Kidney tubule cell (primary cell): ENCODE measurements around the gene LRMDA.
A peak's percentile ranks its signal among the peaks of the same experiment; 100 is the strongest.

ENCODE experiments used
- DNase-seq: peaks from one replicate; pipeline ENCODE4 v3.0.0-alpha.2; 2018; ENCODE audit warnings: low spot score

LRMDA gene

DNA sequence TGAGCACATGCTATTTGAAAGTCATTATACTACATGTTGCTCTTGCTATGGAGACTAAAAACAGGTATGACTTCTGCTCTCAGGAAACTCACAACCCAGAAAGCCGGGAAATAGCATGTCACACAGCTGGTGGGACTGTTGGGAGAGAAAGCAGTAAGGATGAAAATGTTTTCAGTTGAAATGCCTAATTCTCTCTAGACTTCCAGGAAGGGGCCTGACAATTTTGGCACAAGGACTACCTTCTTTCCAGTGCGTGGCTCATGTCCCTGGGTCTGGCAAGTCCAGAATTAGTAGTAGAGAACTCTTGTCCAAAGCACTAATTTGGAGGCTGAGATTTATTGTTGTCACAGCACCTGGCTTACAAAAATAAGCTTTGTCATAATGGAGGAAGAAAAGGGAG, 567.6 kb downstream of the LRMDA start:
- no peak for DNase-seq

DNA sequence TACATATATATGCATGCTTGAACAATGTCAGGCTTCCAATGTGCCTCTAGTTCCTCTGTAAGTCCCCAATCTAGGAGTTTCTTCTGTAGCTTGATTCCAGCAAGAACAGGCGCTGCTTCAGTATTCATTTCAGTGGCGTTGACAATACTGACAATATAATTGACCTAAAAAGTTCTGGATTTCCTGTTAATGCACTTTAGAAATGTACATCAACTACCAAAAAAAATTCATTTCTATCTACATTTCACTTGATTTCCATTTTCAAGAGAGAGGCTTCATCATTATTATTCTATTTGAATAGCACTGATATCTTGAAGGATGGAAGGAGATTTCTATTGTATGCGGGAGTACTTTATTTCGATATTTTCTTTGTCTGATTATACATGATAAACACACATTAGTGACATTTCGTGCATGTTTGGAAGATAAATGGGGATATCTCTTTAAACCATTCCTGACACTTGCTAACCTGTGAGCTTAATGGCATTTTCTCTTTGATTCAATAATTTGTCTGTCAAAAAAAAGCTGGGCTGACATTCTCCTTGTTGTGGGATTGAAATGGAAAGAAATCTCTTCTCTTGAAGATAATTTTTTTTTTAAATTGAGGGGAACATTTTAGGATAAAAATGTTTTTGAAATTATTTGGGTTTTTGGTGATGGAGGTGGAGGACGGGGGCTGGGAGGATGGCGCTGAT, 568.2 kb downstream of the LRMDA start:
- DNase-seq = no peak

DNA sequence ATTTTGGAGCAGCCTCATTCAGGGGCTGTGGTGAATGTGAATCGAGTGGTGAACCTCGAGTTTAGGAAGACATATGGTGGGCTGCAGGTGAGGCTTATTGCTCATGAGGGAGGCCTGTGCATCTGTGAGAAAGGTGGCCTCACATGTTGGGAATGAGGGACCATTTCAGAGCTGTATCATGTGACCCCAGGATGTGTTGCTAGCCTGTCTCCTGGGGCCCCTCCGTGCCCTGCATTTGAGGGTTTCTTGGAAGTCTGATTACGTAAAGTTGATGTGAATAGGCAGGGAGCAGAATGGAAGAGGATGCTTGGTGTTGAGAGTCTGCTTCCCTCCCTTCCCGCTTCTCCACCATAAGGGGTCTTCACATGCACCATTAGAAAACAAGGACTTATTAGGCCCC, 569.1 kb downstream of the LRMDA start:
- DNase-seq = no peak

DNA sequence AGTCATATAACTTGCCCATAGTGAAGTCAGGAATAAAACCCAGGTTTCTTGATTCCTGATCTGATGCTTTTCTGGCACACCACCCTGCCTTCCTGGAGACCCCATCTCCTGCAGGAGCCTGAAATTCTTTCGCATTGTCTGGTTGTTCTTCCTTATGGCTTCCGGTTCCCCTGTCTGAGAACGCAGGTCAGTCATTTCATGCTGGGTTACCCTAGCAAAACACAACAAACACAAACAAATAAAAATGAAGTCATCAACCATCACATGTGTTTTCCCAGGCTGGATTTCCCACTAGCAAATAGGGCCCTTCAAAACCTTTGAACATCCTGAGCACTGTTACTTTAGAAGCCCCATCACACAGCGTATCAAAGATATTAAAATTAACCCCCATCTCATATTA, 569.6 kb downstream of the LRMDA start:
- no peak for DNase-seq

DNA sequence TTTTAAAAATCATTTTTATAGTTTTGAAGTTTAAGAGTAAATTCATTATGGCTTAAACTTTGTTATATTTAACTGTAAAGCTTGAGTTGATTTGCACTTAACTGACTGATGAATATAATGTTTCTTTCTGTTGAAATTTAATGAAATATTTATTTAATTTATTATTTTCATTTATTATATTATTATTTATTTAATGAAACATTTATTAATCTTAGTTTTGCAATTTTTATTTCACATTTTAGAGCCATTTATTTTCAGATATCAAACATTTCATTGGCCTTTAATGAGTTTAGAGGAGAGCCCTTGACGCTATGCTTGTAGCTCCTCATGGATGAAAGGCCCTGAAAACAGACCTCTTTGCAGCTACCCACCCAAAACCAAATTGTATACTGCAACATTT, 570.0 kb downstream of the LRMDA start:
- DNase-seq = no peak

- DNase-seq = no peak
Measured at GRCh38 chr10:76002262-76002854, 570.9 kb downstream of the LRMDA start.

GRCh38 chr10:76007667-76008181, 576.3 kb downstream of the LRMDA start:
- DNase-seq = no peak

- DNase-seq = no peak
Measured at GRCh38 chr10:76009531-76009930, 578.1 kb downstream of the LRMDA start.

- DNase-seq = no peak
Measured at GRCh38 chr10:76010703-76011102, 579.3 kb downstream of the LRMDA start.

DNA sequence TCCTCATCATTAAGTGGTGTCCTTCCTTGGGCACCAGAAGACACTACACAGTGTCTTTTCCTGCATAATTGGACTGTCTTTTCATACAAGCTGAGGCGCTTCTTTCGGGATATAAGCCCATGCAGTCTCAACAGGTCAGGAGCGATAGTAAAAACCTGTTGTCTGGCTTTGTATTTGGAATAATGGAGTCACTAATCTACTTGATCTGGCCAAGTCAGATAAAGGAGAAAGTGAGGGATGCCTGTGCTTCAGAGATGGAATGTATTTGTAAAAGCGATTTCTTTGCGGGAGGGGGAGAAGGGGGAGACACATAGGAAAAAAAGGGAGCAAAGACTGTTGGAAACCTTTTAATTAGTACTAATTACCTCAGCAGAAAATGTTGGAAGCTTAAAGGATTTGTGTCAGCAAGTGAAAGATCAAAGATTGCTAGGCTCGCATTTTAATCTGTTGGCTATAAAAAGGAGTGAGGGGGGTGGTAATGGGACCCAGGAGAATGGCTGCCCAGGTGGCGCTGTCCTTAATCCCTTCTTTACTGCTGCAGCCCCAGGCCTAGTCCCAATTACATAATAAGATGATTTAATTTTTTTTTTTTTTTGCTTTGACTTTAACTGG, 581.4 kb downstream of the LRMDA start:
- DNase-seq = no peak

DNA sequence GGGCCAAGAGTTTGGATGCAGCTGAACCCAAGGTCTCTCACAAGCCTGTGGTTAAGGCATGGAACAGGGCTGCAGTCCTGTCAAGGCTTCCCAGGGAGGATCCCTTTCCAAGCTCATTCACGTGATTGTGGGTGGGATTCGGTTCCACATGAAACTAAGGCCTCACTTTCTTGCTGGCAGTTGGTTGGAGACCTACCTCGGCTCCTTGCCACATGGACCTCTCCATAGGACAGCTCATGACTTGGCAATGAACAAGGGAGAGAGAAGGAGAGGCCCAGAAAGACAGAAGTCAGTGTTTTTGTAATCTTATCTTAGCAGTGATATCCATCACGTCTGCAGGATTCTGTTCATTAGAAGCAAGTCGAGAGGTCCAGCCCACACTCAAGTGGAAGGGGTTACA, 583.8 kb downstream of the LRMDA start:
- DNase-seq = no peak

GRCh38 chr10:76017026-76017732, 585.8 kb downstream of the LRMDA start:
- no peak for DNase-seq

GRCh38 chr10:76017733-76018433, 586.5 kb downstream of the LRMDA start:
- DNase-seq = no peak

DNA sequence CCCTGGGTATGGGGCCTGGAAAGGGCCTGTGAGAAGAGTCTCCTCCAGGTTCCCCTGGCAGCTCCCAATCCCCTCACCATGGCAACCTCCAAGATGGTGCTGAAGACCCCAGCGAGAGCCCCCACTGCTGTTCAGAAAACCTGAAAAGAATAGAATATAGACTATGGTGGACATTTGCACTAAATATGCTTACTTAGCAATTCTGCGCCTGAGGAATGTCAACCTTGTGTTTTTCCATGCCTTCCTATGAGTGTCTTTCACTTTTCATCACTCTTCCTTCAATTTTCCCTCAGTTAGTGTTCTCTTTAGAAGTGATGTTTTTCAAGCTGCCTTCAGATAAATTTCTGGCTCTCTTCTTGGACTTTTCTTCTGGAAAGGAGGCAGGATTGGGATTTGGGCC, 589.2 kb downstream of the LRMDA start:
- no peak for DNase-seq

DNA sequence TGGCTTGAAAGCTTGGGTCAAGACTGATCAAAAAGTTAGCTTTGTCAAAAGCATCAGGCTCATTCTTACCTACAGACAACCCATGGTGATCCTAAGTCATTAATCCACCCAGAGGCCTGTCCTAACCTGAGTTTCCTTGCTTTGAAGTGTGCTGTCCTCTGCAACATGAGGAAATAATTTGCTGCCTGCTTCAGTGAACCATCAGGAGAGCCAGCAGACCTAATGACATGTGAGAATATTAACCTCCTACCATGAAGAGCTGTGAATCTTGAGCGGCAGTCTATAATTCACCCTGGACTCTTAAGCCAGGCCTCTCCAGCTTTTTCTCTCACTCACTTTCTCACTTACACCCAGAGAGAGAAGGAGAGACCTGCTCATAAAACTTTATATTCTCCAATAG, 590.0 kb downstream of the LRMDA start:
- no peak for DNase-seq

GRCh38 chr10:76022366-76022765, 590.9 kb downstream of the LRMDA start:
- no peak for DNase-seq

GRCh38 chr10:76023007-76023406, 591.6 kb downstream of the LRMDA start:
- DNase-seq = no peak

- no peak for DNase-seq
Measured at GRCh38 chr10:76024460-76025123, 593.2 kb downstream of the LRMDA start.

DNA sequence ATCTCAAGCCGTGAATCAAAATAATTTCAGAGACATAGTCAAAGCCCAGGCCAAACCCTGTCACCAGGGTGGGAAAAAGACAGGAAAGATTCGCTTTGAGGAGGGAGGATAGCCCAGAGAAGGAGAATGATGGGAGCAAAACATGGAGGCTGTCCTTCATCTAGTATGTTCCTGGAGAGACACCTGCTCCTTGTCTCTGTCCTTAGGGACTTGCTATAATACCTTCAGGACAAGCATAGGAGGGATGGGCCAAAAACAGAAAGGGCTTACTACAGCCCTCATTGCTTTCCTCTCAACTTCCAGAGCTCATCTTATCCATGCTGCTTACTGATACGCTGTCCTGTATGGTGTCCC, 593.7 kb downstream of the LRMDA start:
- no peak for DNase-seq

DNA sequence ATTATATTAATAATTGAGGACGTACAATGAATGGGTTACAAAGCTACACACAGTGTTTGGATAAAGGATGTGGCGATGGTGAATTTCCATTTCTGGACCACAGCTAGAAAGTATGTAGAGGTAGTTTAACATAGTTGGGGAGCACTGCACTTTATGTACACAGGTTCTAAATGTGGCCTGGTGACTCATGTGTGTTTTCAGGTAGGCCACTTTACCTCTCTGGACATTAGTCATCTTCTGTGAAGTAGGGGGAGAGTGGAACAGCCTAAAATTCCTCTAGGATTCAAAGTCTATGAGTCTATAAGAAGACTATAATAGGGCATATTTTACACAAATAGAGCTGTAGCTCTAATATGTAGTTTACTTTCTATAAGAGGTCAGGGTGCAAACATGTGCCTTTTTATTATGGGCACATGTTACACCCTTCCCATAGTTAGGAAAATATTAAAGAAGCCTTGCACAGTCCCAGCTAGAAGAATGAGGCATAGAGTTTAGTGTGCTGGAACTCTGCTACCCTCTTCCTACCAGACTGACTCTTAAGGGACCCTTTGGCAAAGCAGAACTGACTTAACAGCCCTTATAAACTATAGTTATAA, 594.9 kb downstream of the LRMDA start:
- DNase-seq = peak; percentile 41

- DNase-seq = no peak
Measured at GRCh38 chr10:76026905-76027304, 595.5 kb downstream of the LRMDA start.
